Suppressor macrophage (primary cell): ENCODE results near the gene MYOT.

Experiments used
- DNase-seq, 4 experiments: peaks; one replicate each; pipeline ENCODE4 v3.0.0-alpha.2; 2020 to 2022

The MYOT gene

GRCh38 chr5:137901011-137901817, 33.6 kb downstream of the MYOT start:
- peak in 2 of 4 experiments; percentile 25 to 32 for DNase-seq

DNA sequence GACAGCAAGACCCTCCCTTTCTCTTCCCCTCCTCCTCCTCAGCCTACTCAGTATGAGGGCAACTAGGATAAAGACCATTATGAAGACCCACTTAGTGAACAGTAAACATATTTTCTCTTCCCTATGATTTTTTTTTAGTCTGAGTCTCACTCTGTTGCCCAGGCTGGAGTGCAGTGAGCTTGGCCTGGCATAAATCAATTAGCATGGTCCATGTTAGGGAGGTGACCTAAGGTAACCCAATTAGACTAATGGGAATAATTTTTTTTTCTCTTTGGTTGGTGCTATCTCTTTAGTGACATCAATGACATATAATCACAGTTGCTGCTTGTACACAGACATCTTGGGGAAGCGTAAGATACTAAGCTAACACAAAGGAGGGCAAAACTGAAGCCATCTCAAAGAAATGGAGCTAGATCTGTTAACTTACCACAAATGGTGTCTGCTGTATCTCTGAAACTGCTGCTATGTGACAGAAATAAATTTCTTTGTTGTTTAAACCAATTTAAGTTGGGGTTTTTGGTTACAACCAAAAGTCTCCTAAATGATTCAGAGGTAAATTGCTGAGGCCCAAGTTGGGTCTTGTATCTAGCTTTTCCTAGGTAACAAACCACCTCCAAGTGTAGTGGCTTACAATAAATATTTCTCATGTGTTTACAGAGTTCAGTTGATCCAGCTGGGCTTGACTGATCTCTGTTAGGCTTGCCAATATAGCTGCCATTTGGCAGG, 34.9 kb downstream of the MYOT start:
- DNase-seq = no peak

GRCh38 chr5:137914758-137915157, 47.1 kb downstream of the MYOT start:
- DNase-seq = no peak

- no peak for DNase-seq
Observed at GRCh38 chr5:137916923-137917322, 49.3 kb downstream of the MYOT start.

DNA sequence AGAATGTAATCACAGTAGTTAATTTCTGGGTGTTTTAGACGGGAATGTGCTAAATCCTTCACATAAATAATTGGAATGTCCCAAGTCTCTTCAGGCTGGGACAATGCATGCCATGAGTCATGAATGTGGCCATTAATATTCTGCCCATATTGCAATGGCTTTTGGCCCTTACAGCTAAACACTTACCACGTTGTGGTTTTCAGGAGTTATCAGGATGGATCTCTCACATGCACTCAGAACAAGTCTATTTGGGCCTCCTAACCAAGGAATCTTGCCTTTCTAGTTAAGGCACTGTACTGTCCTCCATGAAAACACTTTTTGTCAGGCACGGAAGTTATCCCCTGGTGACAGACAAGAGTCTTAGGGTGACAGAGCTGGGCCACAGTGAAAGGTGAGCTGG, 54.3 kb downstream of the MYOT start:
- no peak for DNase-seq

DNA sequence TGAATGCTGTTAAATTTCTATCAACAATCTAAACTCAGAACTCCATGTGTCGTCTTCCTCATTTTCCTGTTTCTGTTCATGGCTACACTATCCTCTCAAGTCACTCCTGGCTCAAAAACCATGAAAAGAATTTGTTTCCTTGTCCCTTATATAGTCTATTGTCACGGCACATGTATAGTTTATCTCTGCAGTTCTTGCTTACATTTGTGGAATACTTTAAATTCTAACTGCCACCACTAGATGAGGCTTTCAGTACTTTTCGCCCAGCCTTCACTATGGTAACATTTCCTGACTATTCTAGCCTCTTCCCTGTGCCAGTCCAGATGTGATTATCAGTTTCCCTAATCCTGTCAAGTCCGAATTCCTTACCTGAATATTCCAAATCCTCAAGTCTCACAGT, 56.2 kb downstream of the MYOT start:
- DNase-seq = no peak

- DNase-seq = no peak
Observed at GRCh38 chr5:137932800-137933199, 65.1 kb downstream of the MYOT start.

DNA sequence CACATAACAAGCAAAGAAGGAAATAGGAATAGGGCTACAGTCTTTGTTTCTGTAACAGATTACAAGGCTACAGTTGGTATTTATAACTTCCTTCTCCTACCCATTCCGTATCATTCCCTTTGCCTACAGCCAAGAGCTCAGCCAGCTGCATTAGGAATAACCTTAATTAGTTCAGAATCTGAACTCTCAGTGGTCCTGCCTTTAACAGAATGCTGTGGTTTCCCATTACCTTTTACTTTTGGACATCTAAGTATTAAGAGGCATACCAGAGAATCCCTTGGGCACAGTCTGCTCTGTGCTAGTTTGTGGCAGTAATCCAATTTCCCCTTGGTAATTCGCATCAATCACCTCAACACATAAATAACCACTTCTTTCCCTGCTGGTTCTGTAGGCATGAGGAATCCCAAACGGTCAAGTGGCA, 65.8 kb downstream of the MYOT start:
- no peak for DNase-seq

GRCh38 chr5:137935190-137935589, 67.5 kb downstream of the MYOT start:
- no peak for DNase-seq

DNA sequence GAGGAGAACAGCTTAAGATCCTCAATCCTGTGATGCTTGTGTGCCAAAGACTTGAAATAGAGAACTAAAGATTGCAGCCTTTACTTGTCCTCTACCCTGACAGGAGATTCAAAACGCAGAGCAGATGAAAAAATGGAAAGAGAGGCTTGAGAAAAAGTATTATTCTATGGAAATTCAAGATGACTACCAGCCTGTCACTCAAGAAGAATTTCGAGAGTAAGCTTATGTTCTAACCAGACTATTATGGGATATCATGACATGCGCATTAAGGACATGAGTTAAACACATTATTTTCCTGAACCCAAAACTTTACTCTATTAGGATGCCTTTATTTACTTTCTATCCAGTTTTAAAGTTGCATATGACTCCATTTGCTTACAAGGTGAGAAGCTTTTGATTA, 68.0 kb downstream of the MYOT start:
- DNase-seq = no peak
